Measurements from ENCODE around the gene CARD11. TPM values are rescaled to one million over a fixed set of nuclear protein-coding genes. Genes with fewer than 3 reads are reported as not detected.

Gene CARD11
- total RNA-seq, 4 donors from 2014 or later, result 0.24 to 0.38 (median 0.29) TPM; not detected in 1

DNA sequence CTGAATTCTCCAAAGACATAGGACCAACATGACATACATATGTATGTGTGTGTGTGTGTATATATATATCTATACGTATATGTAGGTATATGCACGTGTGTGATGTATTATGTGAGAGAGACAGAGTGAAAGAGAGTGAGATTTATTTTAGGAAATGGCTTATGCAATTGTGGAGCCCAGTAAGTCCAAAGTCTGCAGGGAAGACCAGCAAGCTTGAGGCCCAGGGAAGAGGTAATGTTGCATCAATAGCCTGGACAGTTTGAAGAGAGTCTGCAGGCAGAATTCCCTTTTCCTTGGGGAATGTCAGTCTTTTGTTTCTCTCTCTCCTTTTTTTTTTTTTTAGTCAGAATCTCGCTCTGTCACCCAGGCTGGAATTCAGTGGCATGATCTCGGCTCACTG is 33.0 kb upstream of the CARD11 start:
- DNase-seq (ENCODE audit: low spot score in 2 of 2), result no peak
- no peak overlapping the region for H3K4me3 ChIP-seq
- peaks cover 5% of the 10 kb centered on the region for H3K9me3 ChIP-seq
- no peak overlapping the region for H3K27ac ChIP-seq
- TF ChIP-seq POLR2AphosphoS5 (IDR thresholded peaks at IDR 0.05), result no peak
- TF ChIP-seq, protein P1, sequence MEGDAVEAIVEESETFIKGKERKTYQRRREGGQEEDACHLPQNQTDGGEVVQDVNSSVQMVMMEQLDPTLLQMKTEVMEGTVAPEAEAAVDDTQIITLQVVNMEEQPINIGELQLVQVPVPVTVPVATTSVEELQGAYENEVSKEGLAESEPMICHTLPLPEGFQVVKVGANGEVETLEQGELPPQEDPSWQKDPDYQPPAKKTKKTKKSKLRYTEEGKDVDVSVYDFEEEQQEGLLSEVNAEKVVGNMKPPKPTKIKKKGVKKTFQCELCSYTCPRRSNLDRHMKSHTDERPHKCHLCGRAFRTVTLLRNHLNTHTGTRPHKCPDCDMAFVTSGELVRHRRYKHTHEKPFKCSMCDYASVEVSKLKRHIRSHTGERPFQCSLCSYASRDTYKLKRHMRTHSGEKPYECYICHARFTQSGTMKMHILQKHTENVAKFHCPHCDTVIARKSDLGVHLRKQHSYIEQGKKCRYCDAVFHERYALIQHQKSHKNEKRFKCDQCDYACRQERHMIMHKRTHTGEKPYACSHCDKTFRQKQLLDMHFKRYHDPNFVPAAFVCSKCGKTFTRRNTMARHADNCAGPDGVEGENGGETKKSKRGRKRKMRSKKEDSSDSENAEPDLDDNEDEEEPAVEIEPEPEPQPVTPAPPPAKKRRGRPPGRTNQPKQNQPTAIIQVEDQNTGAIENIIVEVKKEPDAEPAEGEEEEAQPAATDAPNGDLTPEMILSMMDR (IDR thresholded peaks at IDR 0.05), result no peak
- no peak for TF ChIP-seq EP300 (IDR thresholded peaks at IDR 0.05)
- TF ChIP-seq POLR2A (IDR thresholded peaks at IDR 0.05), result no peak
- H3K36me3 ChIP-seq, result no peaks in the 10 kb centered on the region
- peaks cover 6% of the 10 kb centered on the region for H3K27me3 ChIP-seq
- WGBS, result 82% methylated on average over 4 of the region's 4 CpGs
- no peaks in the 10 kb centered on the region for H3K4me1 ChIP-seq

DNA sequence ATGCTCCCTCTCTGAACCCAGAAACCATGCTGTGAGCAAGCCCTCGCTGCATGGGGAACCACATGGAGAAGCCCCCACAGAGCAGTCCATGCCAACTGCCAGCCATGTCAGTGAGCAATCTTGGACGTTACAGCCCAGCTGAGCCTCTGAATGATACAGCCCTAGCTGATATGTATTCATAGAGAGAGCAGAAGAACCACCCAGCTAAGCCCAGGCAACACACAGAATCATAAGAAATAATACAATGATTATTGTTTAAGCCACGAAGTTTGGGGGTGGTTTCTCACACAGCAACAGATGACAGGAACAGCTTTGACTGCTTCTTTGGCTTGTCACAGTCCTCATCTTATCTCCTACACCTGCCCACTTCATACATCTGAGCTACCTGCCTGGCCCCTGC is 32.5 kb upstream of the CARD11 start:
- no peak overlapping the region for H3K4me3 ChIP-seq
- H3K4me1 ChIP-seq, result no peaks in the 10 kb centered on the region
- no peak overlapping the region for H3K27ac ChIP-seq
- no peaks in the 10 kb centered on the region for H3K36me3 ChIP-seq
- peaks cover 6% of the 10 kb centered on the region for H3K27me3 ChIP-seq
- TF ChIP-seq POLR2A (IDR thresholded peaks at IDR 0.05) (no peak), EP300 (IDR thresholded peaks at IDR 0.05) (no peak), POLR2AphosphoS5 (IDR thresholded peaks at IDR 0.05) (no peak)
- TF ChIP-seq, protein P1 (IDR thresholded peaks at IDR 0.05), result no peak
- H3K9me3 ChIP-seq, result peaks cover 5% of the 10 kb centered on the region
- 90% methylated on average over 3 of the region's 3 CpGs for WGBS
- no peak for DNase-seq (ENCODE audit: low spot score in 2 of 2)

DNA sequence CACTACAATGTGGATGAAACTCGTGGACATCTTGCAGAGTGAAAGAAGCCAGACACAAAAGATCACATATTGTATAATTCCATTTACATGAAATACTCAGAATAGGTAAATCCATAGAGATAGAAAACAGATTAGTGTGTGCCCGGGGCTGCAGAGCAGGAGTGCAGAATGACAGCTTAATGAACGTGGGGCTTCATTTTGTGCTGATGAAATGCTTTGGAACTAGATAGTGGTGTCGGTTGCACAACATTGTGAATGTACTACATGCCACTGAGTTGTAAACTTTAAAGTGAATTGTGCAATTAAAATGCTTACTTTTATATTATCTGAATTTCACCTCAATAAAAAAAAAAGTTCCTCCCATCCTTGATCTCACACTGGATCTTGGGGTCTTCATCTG is 31.8 kb upstream of the CARD11 start:
- Histone ChIP-seq H3K27me3 (peaks cover 6% of the 10 kb centered on the region), H3K9me3 (peaks cover 5% of the 10 kb centered on the region), H3K36me3 (no peaks in the 10 kb centered on the region), H3K4me3 (no peak overlapping the region), H3K4me1 (no peaks in the 10 kb centered on the region), H3K27ac (no peak overlapping the region)
- 77% methylated on average over 4 of the region's 4 CpGs for WGBS
- TF ChIP-seq EP300 (IDR thresholded peaks at IDR 0.05), result no peak
- no peak for TF ChIP-seq POLR2A (IDR thresholded peaks at IDR 0.05)
- TF ChIP-seq POLR2AphosphoS5 (IDR thresholded peaks at IDR 0.05), result no peak
- TF ChIP-seq, protein P1 (IDR thresholded peaks at IDR 0.05), result no peak
- no peak for DNase-seq (ENCODE audit: low spot score in 2 of 2)

DNA sequence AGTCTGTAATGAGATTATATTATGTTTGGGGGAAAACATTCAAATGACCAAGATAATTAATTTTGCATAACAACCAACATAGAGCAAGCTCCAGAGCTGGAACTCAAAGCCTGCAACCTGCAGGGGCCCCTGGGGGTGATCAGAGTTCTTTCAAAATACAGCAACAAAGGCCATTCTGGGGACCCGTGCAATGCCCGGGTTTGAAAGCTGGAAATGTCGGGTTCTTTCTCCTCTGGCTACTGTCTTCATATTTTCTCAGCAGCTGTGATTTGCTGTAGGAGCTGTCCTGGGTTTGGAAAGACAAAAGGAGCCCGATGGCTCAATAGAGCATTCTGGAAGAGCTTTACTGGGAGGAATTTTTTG is 30.8 kb upstream of the CARD11 start:
- Histone ChIP-seq H3K27ac (no peak overlapping the region), H3K27me3 (peaks cover 3% of the 10 kb centered on the region), H3K4me3 (no peak overlapping the region), H3K36me3 (no peaks in the 10 kb centered on the region), H3K4me1 (no peaks in the 10 kb centered on the region), H3K9me3 (peaks cover 5% of the 10 kb centered on the region)
- TF ChIP-seq POLR2A (IDR thresholded peaks at IDR 0.05) (no peak), EP300 (IDR thresholded peaks at IDR 0.05) (no peak), POLR2AphosphoS5 (IDR thresholded peaks at IDR 0.05) (no peak)
- TF ChIP-seq, protein P1 (IDR thresholded peaks at IDR 0.05), result no peak
- no peak for DNase-seq (ENCODE audit: low spot score in 2 of 2)
- WGBS, result 64% methylated on average over 3 of the region's 4 CpGs

DNA sequence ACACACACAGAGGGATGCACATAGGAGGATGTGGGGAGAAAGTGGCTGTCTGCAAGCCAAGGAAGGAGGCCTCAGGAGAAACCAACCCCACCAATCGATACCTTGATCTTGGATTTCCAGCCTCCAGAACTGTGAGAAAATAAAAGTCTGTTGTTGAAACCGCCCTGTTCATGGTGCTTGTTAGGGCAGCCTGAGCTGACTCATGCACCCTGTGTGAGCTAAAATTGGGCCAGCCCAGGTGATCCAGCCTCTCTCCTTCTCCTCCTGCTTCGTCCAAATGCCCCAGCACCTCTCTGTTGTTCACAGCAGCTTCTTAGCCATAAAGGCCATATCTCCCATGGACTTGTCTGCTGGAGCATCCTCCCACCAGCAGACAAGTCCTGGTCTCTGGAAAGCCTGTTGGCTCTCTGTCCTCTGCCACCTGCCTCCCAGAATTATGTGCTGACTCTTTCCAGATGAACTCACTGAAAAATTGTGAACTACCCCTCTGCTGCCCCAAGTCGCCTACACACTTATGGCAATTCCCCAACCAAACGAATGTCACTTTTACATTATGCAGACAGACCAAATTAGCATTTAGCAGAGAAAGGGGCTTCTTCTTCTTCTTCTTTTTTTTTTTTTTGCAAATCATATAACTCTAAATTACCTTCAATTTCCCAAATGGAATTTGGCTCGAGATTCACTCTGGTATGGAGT is 30.2 kb upstream of the CARD11 start:
- 66% methylated on average over 6 of the region's 6 CpGs for WGBS
- Histone ChIP-seq H3K4me3 (no peak overlapping the region), H3K27me3 (peaks cover 3% of the 10 kb centered on the region), H3K27ac (no peak overlapping the region), H3K36me3 (no peaks in the 10 kb centered on the region), H3K9me3 (peaks cover 5% of the 10 kb centered on the region), H3K4me1 (no peaks in the 10 kb centered on the region)
- DNase-seq (ENCODE audit: low spot score in 2 of 2), result no peak
- TF ChIP-seq POLR2AphosphoS5 (IDR thresholded peaks at IDR 0.05) (no peak), EP300 (IDR thresholded peaks at IDR 0.05) (no peak), POLR2A (IDR thresholded peaks at IDR 0.05) (no peak)
- TF ChIP-seq, protein P1 (IDR thresholded peaks at IDR 0.05), result no peak

Measured in suprapubic skin (tissue), 4 donors.